ENCODE results near the gene FBXO36. TPM values are rescaled to one million over a fixed set of nuclear protein-coding genes. Genes with fewer than 3 reads are reported as not detected.
A peak's percentile ranks its signal among the peaks of the same experiment; 100 is the strongest.

Gene FBXO36
- total and polyA plus RNA-seq, 2 of the 8 experiments (the other 6 are each of a cell fraction or from before 2014, with no cell fraction given): 3.4 TPM

GRCh38 chr2:229921892-229922448 is 333 bp upstream of the FBXO36 start, which contains the start of gene TRIP12 (continued):
- TF ChIP-seq TBP (IDR thresholded peaks at IDR 0.05; ENCODE audit: low read depth, low read length) (peak; percentile 65; the same call in 1 of the 2 replicates), SP1 (IDR thresholded peaks at IDR 0.05; ENCODE audit: low read depth, low read length) (no peak), EGR1 (IDR thresholded peaks at IDR 0.05; ENCODE audit: borderline replicate concordance, low read depth, low read length) (peak; percentile 41; the same call in 1 of the 2 replicates), CBX5 (IDR thresholded peaks at IDR 0.05; ENCODE audit: low read depth, low read length) (no peak), SUZ12 (IDR thresholded peaks at IDR 0.05; ENCODE audit: low read length) (no peak), TAF7 (optimal IDR thresholded peaks at IDR 0.05; ENCODE audit: borderline replicate concordance, low read depth, low read length) (peak; percentile 24), RNF2 (IDR thresholded peaks at IDR 0.05; ENCODE audit: borderline replicate concordance, low read depth, low read length, missing control alignments, poor library complexity, severe bottlenecking) (no peak), SIX5 (IDR thresholded peaks at IDR 0.05; ENCODE audit: low read depth, low read length) (no peak), POLR2AphosphoS5 (IDR thresholded peaks at IDR 0.05; ENCODE audit: low read depth, low read length) (no peak), BCL11A (IDR thresholded peaks at IDR 0.05; ENCODE audit: low read depth in 2 of 2, low read length in 2 of 2) (no peak), MAFK (IDR thresholded peaks at IDR 0.05; ENCODE audit: low read depth, low read length) (no peak), HDAC6 (IDR thresholded peaks at IDR 0.05; ENCODE audit: low read depth, low read length) (no peak), KDM1A (IDR thresholded peaks at IDR 0.05; ENCODE audit: borderline replicate concordance, low read length) (0 out of 2 replicates have a peak, but pooled peaks have one; percentile 18), ATF3 (IDR thresholded peaks at IDR 0.05; ENCODE audit: insufficient read depth, low read depth, low read length) (no peak), CTBP2 (IDR thresholded peaks at IDR 0.05; ENCODE audit: borderline replicate concordance, insufficient read depth, insufficient read length, low read length) (peak; percentile 53), SIRT6 (IDR thresholded peaks at IDR 0.05; ENCODE audit: low read length) (no peak), SP4 (IDR thresholded peaks at IDR 0.05; ENCODE audit: low read length) (peak; percentile 77)
